H1 (cell line): ENCODE measurements around the gene USHBP1. TPM values are rescaled to one million over a fixed set of nuclear protein-coding genes. Genes with fewer than 3 reads are reported as not detected.

Experiments used
- CTCF ChIA-PET: fragments of 300-600 bp; sonication (Branson Sonifier 250); formaldehyde crosslinking; loops from one replicate; lab custom pipeline; 2021; ENCODE audit not compliant: partially characterized antibody; lab: Charles Lee
- POLR2A ChIA-PET: fragments of 300-600 bp; sonication (Branson Sonifier 250); formaldehyde crosslinking; loops from one replicate; lab custom pipeline; 2021; ENCODE audit warnings: inconsistent platforms; ENCODE audit not compliant: partially characterized antibody; lab: Charles Lee
- DNase-seq, 2 experiments: peaks; one replicate each; pipeline versions ENCODE4 v3.0.0 to v3.0.0-alpha.2; 2010 to 2022; ENCODE audit warnings: low spot score in 2 of 2, low read depth in 1 of 2, mixed read lengths in 1 of 2
- FAIRE-seq: peaks from 2 replicates; lab custom pipeline; 2011; peaks lifted over from hg19 to GRCh38; lab: Jason Lieb, UNC
- H2AFZ ChIP-seq: 2 replicates; pipeline ENCODE4 v1.8.1; 2012; ENCODE audit warnings: low read length, inconsistent platforms
- H2AK5ac ChIP-seq: 2 replicates; pipeline ENCODE4 v1.6.1; 2013; ENCODE audit warnings: low read depth, low read length
- H2BK120ac ChIP-seq: replicated peaks from 2 replicates; pipeline ENCODE3; 2013; ENCODE audit warnings: low read depth, low read length, inconsistent platforms
- H2BK12ac ChIP-seq: 2 replicates; pipeline ENCODE4 v1.6.1; 2013; ENCODE audit warnings: low read depth, low read length
- H2BK15ac ChIP-seq: 2 replicates; pipeline ENCODE4 v1.6.1; 2013; ENCODE audit warnings: low read length
- H2BK20ac ChIP-seq: 2 replicates; pipeline ENCODE4 v1.6.1; 2013; ENCODE audit warnings: low read length
- H2BK5ac ChIP-seq: 2 replicates; pipeline ENCODE4 v1.6.1; 2013; ENCODE audit warnings: low read depth, low read length
- H3K14ac ChIP-seq: 2 replicates; pipeline ENCODE4 v1.6.1; 2013; ENCODE audit warnings: inconsistent platforms; ENCODE audit not compliant: insufficient read length
- H3K18ac ChIP-seq: 2 replicates; pipeline ENCODE4 v1.6.1; 2013; ENCODE audit warnings: low read length; ENCODE audit errors: extremely low read depth
- H3K23ac ChIP-seq: 2 replicates; pipeline ENCODE4 v1.6.1; 2013; ENCODE audit warnings: inconsistent platforms; ENCODE audit not compliant: insufficient read length
- H3K23me2 ChIP-seq: 2 replicates; pipeline ENCODE4 v1.6.1; 2013; ENCODE audit warnings: low read depth, low read length
- H3K27ac ChIP-seq: 2 replicates; pipeline ENCODE4 v1.6.1; 2011; ENCODE audit warnings: low read depth, low read length, inconsistent platforms
- H3K27me3 ChIP-seq, 4 experiments: replicated peaks in 1 of 4; 1 replicate in 1 of 4; 2 replicates in 3 of 4; pipeline versions ENCODE4 v1.6.1 to v1.8.1; 2011 to 2013; ENCODE audit warnings: low read length in 3 of 4, mild to moderate bottlenecking in 3 of 4, inconsistent platforms in 2 of 4, mixed read lengths in 2 of 4, moderate library complexity in 1 of 4; ENCODE audit not compliant: control insufficient read depth in 3 of 4, insufficient read depth in 3 of 4; ENCODE audit errors: extremely low read depth in 1 of 4
- H3K36me3 ChIP-seq, 4 experiments: 2 replicates each; pipeline versions ENCODE4 v1.6.1 to v1.8.1; 2011 to 2013; ENCODE audit warnings: mild to moderate bottlenecking in 4 of 4, low read length in 3 of 4, moderate library complexity in 2 of 4, control low read depth in 1 of 4, inconsistent platforms in 1 of 4; ENCODE audit not compliant: insufficient read depth in 4 of 4, control insufficient read depth in 2 of 4
- H3K4ac ChIP-seq: replicated peaks from 2 replicates; pipeline ENCODE3; 2013; ENCODE audit warnings: low read length, low read depth, mixed read lengths, inconsistent platforms; ENCODE audit not compliant: insufficient read length
- H3K4me1 ChIP-seq, 4 experiments: replicated peaks in 1 of 4; 1 replicate in 1 of 4; 2 replicates in 3 of 4; pipeline versions ENCODE4 v1.6.1 to v1.8.1; 2011 to 2013; ENCODE audit warnings: low read length in 3 of 4, inconsistent platforms in 2 of 4, mixed read lengths in 1 of 4; ENCODE audit not compliant: insufficient read depth in 4 of 4, control insufficient read depth in 3 of 4
- H3K4me2 ChIP-seq, 2 experiments: 2 replicates each; pipeline versions ENCODE4 v1.6.1 to v1.8.1; 2011 to 2013; ENCODE audit warnings: low read depth in 2 of 2, low read length in 2 of 2, control low read depth in 1 of 2, inconsistent platforms in 1 of 2, mild to moderate bottlenecking in 1 of 2; ENCODE audit not compliant: insufficient read depth in 1 of 2
- H3K4me3 ChIP-seq, 4 experiments: fragments of 200-600, 300-600 bp in 1 of 4; sonication (generic), shearing (Covaris generic), sonication (Bioruptor Twin) in 1 of 4; 2 replicates each; pipeline versions ENCODE4 v1.5.1 to v1.8.1; 2011 to 2016; ENCODE audit warnings: low read length in 4 of 4, low read depth in 3 of 4, control low read depth in 2 of 4, inconsistent platforms in 2 of 4, mild to moderate bottlenecking in 2 of 4, mixed read lengths in 1 of 4, moderate library complexity in 1 of 4; ENCODE audit not compliant: insufficient read depth in 2 of 4; ENCODE audit errors: extremely low read depth in 1 of 4
- H3K56ac ChIP-seq: replicated peaks from 2 replicates; pipeline ENCODE3; 2013; ENCODE audit warnings: low read depth, mild to moderate bottlenecking, mixed read lengths, low read length, inconsistent platforms; ENCODE audit not compliant: insufficient read length
- H3K79me1 ChIP-seq: 2 replicates; pipeline ENCODE4 v1.6.1; 2013; ENCODE audit warnings: low read depth, low read length, control low read depth
- H3K79me2 ChIP-seq, 2 experiments: 2 replicates each; pipeline versions ENCODE4 v1.6.1 to v1.8.1; 2012 to 2013; ENCODE audit warnings: low read length in 2 of 2, mild to moderate bottlenecking in 2 of 2, inconsistent platforms in 1 of 2; ENCODE audit not compliant: insufficient read depth in 2 of 2, control insufficient read depth in 1 of 2
- H3K9ac ChIP-seq, 4 experiments: replicated peaks in 1 of 4; 1 replicate in 1 of 4; 2 replicates in 3 of 4; pipeline versions ENCODE4 v1.6.1 to v1.8.1; 2011 to 2013; ENCODE audit warnings: low read depth in 3 of 4, low read length in 3 of 4, control low read depth in 2 of 4, mild to moderate bottlenecking in 2 of 4, moderate library complexity in 2 of 4, inconsistent platforms in 1 of 4; ENCODE audit errors: extremely low read depth in 1 of 4
- H3K9me3 ChIP-seq, 2 experiments: 2 replicates each; pipeline versions ENCODE4 v1.6.1 to v1.8.1; 2012 to 2013; ENCODE audit warnings: mild to moderate bottlenecking in 2 of 2, moderate library complexity in 2 of 2, control low read depth in 1 of 2, inconsistent platforms in 1 of 2, low read depth in 1 of 2, low read length in 1 of 2, mixed read lengths in 1 of 2; ENCODE audit not compliant: insufficient read depth in 2 of 2
- H4K20me1 ChIP-seq, 2 experiments: replicated peaks in 1 of 2; 2 replicates each; pipeline versions ENCODE3 to v1.8.1; 2011 to 2013; ENCODE audit warnings: inconsistent platforms in 2 of 2, low read length in 2 of 2, mild to moderate bottlenecking in 1 of 2; ENCODE audit not compliant: insufficient read depth in 2 of 2, control insufficient read depth in 1 of 2
- H4K5ac ChIP-seq: 2 replicates; pipeline ENCODE4 v1.6.1; 2013; ENCODE audit warnings: low read length, low read depth, mixed read lengths, inconsistent platforms; ENCODE audit not compliant: insufficient read length
- H4K8ac ChIP-seq: 2 replicates; pipeline ENCODE4 v1.8.0; 2013; ENCODE audit warnings: mild to moderate bottlenecking, moderate library complexity, low read length, inconsistent platforms; ENCODE audit not compliant: insufficient read depth; ENCODE audit errors: extremely low read depth
- H4K91ac ChIP-seq: replicated peaks from 2 replicates; pipeline ENCODE3; 2013; ENCODE audit warnings: low read length, mixed read lengths, inconsistent platforms; ENCODE audit not compliant: insufficient read length
- CEBPB ChIP-seq: IDR thresholded peaks from 2 replicates; pipeline ENCODE4 v1.6.1; 2012; ENCODE audit warnings: low read depth, low read length
- NRF1 ChIP-seq: IDR thresholded peaks from 2 replicates; pipeline ENCODE4 v1.6.1; 2011; ENCODE audit warnings: mild to moderate bottlenecking, low read depth, low read length, improper control_type of control experiment
- whole genome bisulfite sequencing, 2 experiments: shearing (Covaris generic) in 1 of 2; methylation state at CpG; one replicate each; pipeline versions ENCODE4 v1.1.6 to v1.1.7; 2013 to 2015; ENCODE audit warnings: low lambda C conversion rate in 2 of 2, mixed read lengths in 2 of 2, inconsistent platforms in 1 of 2, low coverage in 1 of 2, missing lambda C conversion rate in 1 of 2; ENCODE audit not compliant: insufficient replicate concordance in 2 of 2, insufficient coverage in 1 of 2, insufficient read length in 1 of 2; ENCODE audit errors: extremely low coverage in 1 of 2, missing lambda C conversion rate in 1 of 2; 5-methylcytosine and 5-hydroxymethylcytosine counted together
- polyA plus RNA-seq, 7 experiments: library from polyadenylated mRNA; depleted of rRNA in 3 of 7; stranded (reverse) in 5 of 7; unstranded in 2 of 7; fragments of >200 nt in 5 of 7; fragments of 200-250 nt in 2 of 7; gene quantifications; 1 replicate in 5 of 7; 2 replicates in 1 of 7; 4 replicates in 1 of 7; pipeline versions ENCODE4 v1.2.1 to v1.2.3, GENCODE V29; 2011 to 2013; ENCODE audit warnings: missing spikeins in 2 of 7, mixed read lengths in 2 of 7
- total RNA-seq: library from RNA; stranded (reverse); fragmentation: NEBNext Ultra II Directional; extraction: Animal tissue kit (Norgen Biotek cat#: 25700); gene quantifications from 2 replicates; pipeline ENCODE4 v1.2.1, GENCODE V29; 2021

The USHBP1 gene
- total and polyA plus RNA-seq, 2 of the 8 experiments (the other 6 are each of a cell fraction or from before 2014, with no cell fraction given) = 5.0 to 7.5 TPM

DNA sequence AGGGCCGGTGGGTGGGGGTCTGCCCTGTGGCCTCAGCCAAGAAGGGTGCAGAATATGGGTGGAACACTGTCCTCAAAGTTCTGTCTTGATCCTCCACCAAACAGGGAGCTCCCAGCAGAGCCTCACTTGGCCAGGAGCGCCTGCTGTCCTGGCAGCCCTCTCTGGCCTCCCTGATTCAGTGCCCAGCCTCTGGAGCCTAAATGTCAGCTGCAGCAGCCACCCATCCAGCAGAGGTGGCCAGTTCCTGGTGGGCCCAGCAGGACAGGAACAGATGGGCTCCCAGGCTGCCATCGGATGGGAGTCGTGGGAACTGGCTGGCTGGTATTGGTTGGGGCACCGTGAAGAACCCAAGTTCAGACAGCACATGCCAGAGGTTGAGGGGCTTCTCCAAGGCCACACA, 51.2 kb downstream of the USHBP1 start:
- peaks cover 7% of the 10 kb centered on the region for H3K23me2 ChIP-seq
- no peaks in the 10 kb centered on the region for H3K27me3 ChIP-seq

More for the DNA sequence above, 51.2 kb downstream of the USHBP1 start:
- 95% methylated on average over 5 of the region's 5 CpGs; no CpG with 5 or more reads in 1 of the 2 experiments for WGBS, 2 experiments
- no peak overlapping the region for H3K27ac ChIP-seq
- H3K79me1 ChIP-seq = peaks cover 4% of the 10 kb centered on the region
- no peak overlapping the region for H2BK120ac ChIP-seq
- no peaks in the 10 kb centered on the region for H4K20me1 ChIP-seq
- no peaks in the 10 kb centered on the region for H3K9me3 ChIP-seq
- H3K23ac ChIP-seq = no peak overlapping the region
- no peak overlapping the region for H3K4me3 ChIP-seq
- CTCF ChIA-PET = interaction anchor here (0.9 to 1.5 kb wide), 4 partner anchors 15 to 114 kb away, joined by 3 to 4 read pairs (median 4); no protein-coding TSS in a partner anchor
- no peak overlapping the region for H2AFZ ChIP-seq
- H4K8ac ChIP-seq = no peak overlapping the region
- H2BK15ac ChIP-seq = no peak overlapping the region
- FAIRE-seq (no peak), DNase-seq (no peak)
- H2BK5ac ChIP-seq = no peak overlapping the region
- H4K5ac ChIP-seq = no peak overlapping the region
- no peak for TF ChIP-seq NRF1
- TF ChIP-seq CEBPB = no peak
- peaks cover 0 to 21% (median 12%) of the 10 kb centered on the region in 4 experiments; a peak in 6 of 7 replicates for H3K4me1 ChIP-seq
- H2BK12ac ChIP-seq = no peak overlapping the region
- no peak overlapping the region for H4K91ac ChIP-seq
- H3K56ac ChIP-seq = no peak overlapping the region
- H3K4me2 ChIP-seq = no peak overlapping the region
- no peak overlapping the region for H2BK20ac ChIP-seq
- H3K14ac ChIP-seq = no peak overlapping the region
- POLR2A ChIA-PET = interaction anchor here (0.6 to 4.2 kb wide), 3 partner anchors 15 to 192 kb away, joined by 3 to 79 read pairs (median 48); partner anchors contain the start of genes BST2 and OCEL1
- peaks cover 4 to 13% (median 8%) of the 10 kb centered on the region in 4 experiments; a peak in 7 of 8 replicates for H3K36me3 ChIP-seq
- no peak overlapping the region for H3K18ac ChIP-seq
- H3K79me2 ChIP-seq = no peaks in the 10 kb centered on the region; a peak in 1 of 4 replicates
- no peak overlapping the region for H3K9ac ChIP-seq
- no peak overlapping the region for H3K4ac ChIP-seq
- H2AK5ac ChIP-seq = no peak overlapping the region
